Measurements from ENCODE around the gene DHX34.
"Not testable (repeated sequence)": the region's sequence is repeated elsewhere in the genome, so short reads cannot be mapped to it uniquely, and the experiment has no call there.

Gene DHX34

GRCh38 chr19:47408156-47408938, 59.2 kb downstream of the DHX34 start:
- DNase-seq (ENCODE audit: low read depth, low spot score), result no peak
- H3K4me3 ChIP-seq (ENCODE audit: low read length), result no peak overlapping the region

- no peak for DNase-seq (ENCODE audit: low read depth, low spot score)
- no peak overlapping the region for H3K4me3 ChIP-seq (ENCODE audit: low read length)
These were observed 62.0 kb downstream of the DHX34 start for GRCh38 chr19:47411101-47411500.

- H3K4me3 ChIP-seq (ENCODE audit: low read length); DNase-seq (ENCODE audit: low read depth, low spot score): not testable (repeated sequence)
These were observed 62.6 kb downstream of the DHX34 start for GRCh38 chr19:47411696-47412095.

DNA sequence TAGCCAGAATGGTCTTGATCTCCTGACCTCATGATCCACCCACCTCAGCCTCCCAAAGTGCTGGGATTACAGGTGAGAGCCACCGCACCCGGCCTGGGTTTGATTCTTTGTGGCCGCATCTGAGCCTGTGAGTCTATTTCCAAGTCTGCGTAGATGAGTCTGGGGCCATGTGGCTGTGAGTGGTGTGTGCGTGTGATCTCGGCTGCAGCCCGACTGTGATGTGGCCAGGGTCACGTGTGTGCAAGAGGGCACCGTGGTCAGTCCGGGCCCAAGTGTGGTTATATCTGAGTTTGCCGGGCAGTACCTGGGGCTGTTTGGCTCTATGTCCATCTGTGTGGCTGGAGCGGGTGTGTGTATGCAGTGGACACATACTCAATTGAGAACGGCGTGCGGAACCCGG, 64.8 kb downstream of the DHX34 start:
- H3K4me3 ChIP-seq (ENCODE audit: low read length), result no peak overlapping the region
- no peak for DNase-seq (ENCODE audit: low read depth, low spot score)

DNA sequence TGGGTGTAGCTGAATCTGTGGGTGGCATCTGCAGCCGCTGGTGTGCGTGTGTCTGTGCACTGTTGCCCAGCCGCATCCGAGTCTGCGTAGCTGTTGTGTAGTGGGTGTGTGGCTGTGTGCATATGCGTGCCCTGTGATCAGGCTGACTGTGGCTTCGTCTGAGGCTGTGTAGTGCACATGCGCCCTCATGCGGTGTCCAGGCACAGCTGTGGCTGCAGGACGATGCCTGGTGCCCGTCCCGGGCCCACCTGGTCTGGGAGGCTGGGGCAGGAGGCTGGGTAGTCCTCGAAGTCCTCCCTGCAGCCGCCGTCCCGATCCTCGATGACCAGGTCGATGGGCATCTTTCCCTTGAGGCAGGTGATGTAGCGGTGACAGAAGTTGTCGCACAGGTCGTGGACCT, 65.4 kb downstream of the DHX34 start:
- H3K4me3 ChIP-seq (ENCODE audit: low read length), result no peak overlapping the region
- DNase-seq (ENCODE audit: low read depth, low spot score), result no peak

DNA sequence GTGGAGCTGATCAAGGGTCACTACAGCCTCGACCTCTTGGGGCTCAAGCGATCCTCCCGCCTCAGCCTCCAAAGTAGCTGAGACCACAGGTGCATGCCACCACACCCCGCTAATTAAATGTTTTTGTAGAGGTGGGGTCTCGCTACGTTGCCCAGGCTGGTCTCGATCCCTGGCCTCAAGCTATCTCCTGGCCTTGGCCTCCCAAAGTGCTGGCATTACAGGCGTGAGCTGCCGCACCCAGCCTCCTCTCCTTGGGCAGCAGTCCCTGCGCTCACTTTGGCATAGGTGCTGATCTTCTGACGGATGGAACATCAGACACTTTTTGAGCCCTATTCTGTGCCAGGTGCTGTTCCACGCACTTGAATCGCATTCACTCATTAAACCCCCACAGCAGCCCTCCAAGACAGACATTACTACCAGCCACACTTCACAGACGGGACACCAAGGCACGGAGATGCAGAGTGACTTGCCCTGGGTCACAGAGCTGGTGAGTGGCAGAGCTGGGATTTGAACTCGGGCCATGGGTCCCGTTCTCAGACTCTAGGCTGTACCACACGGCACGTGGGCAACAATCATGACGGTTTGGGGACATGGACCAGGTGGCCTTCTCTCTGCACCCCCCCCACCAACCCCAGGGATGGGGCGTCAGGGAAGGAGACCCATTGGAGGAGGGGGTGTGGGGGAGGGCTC, 67.0 kb downstream of the DHX34 start:
- no peak overlapping the region for H3K4me3 ChIP-seq (ENCODE audit: low read length)
- no peak for DNase-seq (ENCODE audit: low read depth, low spot score)

- DNase-seq (ENCODE audit: low read depth, low spot score), result no peak
- no peak overlapping the region for H3K4me3 ChIP-seq (ENCODE audit: low read length)
These were observed 67.5 kb downstream of the DHX34 start for GRCh38 chr19:47416643-47416985.

DNA sequence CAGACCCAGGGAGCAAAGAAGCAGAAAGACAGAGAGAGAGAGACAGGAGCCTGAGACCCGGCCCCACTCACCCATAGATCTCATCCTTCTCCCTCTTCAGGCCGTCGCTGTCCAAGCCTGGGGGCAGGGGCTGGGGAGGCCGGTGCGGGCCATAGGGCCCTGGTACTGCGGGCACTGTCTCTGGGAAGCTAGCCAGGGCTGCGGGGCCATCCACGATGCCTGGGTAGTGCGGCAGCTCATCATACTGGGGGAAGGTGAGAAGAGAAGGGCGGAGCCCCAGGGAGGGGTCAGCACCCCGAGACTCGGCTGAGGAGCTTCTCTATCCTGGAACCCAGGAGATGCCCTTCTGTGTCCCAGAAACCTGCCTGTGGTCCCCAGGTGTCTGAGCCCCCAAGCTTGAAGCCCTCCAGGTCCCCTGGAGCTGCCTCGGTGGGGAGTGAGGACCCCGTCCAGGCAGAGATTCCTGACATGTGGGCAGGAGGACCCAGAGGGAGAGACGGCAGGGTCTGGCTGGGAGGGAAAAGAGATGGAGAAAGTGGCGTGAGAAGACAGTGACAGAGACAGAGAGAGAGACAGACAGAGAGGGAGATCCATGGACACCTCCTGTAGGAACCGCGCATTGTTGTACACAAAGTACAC, 68.1 kb downstream of the DHX34 start:
- H3K4me3 ChIP-seq (ENCODE audit: low read length), result no peak overlapping the region
- no peak for DNase-seq (ENCODE audit: low read depth, low spot score)

DNA sequence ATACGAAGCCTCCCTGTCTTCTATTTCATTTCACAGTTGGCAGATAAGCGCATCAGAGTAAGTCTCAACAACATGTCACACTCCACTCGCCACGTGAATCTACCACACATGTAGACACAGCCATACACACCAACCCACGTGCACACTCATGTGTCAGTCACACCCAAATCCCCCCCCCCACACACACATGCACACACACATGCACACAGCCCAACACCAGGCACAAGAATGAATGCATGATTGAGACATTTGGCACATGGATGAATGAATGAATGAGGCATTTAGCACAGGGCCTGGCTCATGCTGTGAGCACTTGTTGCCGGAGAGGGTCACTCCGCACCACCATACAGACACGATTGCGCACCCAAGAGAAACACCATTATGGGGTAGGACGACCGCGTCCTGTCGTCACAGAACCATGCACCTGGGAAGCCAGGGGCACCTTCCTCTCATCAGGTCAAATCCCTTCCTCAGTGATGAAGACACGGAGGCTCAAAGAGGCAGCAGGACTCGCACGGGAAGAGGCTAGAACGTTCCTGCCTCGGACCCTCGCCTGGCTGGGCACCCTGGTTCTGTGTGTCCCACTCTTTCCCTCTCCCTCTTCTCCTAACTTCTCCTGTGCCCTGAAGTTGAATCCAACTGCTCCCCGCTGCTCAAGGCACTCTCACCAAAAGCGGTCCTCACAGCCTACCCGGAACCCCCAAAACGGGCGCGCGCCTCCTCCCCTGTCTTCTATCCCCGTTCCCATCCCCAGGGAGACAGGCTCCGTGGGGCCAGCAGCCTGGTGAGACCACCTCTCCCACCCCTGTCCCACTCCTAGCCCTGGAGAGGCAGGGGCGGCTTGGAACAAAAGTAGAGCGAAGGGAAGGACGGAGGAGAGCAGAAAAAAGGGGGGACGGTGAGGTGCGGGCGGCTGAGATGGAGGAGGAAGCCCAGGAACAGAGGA, 68.9 kb downstream of the DHX34 start:
- H3K4me3 ChIP-seq (ENCODE audit: low read length), result no peak overlapping the region
- no peak for DNase-seq (ENCODE audit: low read depth, low spot score)

DNA sequence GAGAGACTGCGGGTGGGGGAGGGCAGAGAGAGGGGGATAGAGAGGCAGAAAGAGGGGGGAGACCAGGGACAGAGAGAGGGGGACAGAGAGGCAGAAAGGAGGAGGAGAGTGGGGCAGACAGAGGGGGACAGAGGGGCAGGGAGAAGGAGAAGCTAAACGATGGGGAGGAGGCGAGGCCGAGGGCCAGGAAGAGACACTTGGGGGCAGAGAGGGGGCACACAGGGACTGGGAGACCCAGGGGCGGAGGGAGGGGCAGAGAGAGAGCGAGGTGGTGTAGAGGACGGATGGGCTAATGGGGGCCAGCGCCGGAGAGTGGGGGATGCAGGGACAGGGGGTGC, 69.5 kb downstream of the DHX34 start:
- H3K4me3 ChIP-seq (ENCODE audit: low read length), result no peak overlapping the region
- no peak for DNase-seq (ENCODE audit: low read depth, low spot score)

- DNase-seq (ENCODE audit: low read depth, low spot score), result no peak
- H3K4me3 ChIP-seq (ENCODE audit: low read length), result no peak within 1 kb of the TSS
These were observed 70.1 kb downstream of the DHX34 start, which contains the start of gene MEIS3 for GRCh38 chr19:47419030-47419783. MEIS3 (minus strand) TSS chr19:47419527; CDS start chr19:47419081, 446 bp downstream.

DNA sequence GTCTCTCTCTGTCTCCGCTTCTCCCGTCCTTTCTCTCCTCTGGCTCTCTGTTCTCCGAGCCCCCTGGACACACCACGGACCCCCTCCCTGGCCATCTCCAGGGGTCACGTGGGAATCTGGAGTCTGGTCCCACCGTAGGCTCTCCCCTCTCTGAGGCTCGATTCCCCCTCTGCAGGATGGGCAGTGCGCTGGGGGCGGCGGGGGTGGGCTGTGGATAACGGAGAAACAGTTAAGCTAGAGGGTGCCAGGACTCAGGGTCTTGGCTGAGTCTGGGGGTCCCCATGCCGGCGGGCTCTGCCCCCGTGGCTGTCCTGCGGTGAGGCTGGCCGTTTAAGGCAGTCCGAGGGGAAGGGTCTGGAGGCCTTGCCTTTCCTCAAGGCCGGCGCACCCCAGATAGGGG, 70.7 kb downstream of the DHX34 start:
- no peak for DNase-seq (ENCODE audit: low read depth, low spot score)
- no peak overlapping the region for H3K4me3 ChIP-seq (ENCODE audit: low read length)

GRCh38 chr19:47421244-47421786, 72.2 kb downstream of the DHX34 start:
- DNase-seq (ENCODE audit: low read depth, low spot score), result no peak

GRCh38 chr19:47421844-47422395, 72.8 kb downstream of the DHX34 start:
- no peak for DNase-seq (ENCODE audit: low read depth, low spot score)

More at GRCh38 chr19:47421244-47421786, 72.2 kb downstream of the DHX34 start:
- no peak overlapping the region for H3K4me3 ChIP-seq (ENCODE audit: low read length)

DNA sequence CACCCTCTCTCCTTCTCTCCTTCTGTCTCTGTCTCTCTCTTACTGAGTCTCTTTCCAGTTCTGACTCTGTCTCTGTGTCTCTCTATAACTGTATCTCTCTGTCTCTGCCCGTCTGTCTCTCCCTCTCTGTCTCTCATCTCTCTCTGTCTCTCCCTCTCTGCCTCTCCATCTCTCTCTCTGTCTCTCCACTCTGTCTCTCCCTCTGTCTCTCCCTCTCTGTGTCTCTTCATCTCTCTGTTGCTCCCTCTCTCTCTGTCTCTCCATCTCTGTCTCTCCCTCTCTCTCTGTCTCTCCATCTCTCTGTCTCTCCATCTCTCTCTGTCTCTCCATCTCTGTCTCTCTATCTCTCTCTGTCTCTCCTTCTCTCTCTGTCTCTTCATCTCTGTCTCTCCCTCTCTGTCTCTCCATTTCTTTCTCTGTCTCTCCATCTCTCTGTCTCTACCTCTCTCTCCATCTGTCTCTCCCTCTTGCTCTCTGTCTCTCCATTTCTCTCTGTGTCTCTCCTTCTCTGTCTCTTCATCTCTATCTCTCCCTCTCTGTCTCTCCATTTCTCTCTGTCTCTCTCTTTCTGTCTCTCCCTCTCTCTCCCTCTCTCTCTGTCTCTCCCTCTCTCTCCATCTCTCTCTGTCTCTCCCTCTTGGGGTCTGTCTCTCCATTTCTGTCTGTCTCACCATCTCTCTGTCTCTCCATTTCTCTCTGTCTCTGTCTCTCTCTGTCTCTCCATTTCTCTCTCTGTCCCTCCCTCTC, 73.5 kb downstream of the DHX34 start:
- H3K4me3 ChIP-seq (ENCODE audit: low read length), result no peak overlapping the region
- DNase-seq (ENCODE audit: low read depth, low spot score), result no peak

More at GRCh38 chr19:47421844-47422395, 72.8 kb downstream of the DHX34 start:
- H3K4me3 ChIP-seq (ENCODE audit: low read length), result no peak overlapping the region

DNA sequence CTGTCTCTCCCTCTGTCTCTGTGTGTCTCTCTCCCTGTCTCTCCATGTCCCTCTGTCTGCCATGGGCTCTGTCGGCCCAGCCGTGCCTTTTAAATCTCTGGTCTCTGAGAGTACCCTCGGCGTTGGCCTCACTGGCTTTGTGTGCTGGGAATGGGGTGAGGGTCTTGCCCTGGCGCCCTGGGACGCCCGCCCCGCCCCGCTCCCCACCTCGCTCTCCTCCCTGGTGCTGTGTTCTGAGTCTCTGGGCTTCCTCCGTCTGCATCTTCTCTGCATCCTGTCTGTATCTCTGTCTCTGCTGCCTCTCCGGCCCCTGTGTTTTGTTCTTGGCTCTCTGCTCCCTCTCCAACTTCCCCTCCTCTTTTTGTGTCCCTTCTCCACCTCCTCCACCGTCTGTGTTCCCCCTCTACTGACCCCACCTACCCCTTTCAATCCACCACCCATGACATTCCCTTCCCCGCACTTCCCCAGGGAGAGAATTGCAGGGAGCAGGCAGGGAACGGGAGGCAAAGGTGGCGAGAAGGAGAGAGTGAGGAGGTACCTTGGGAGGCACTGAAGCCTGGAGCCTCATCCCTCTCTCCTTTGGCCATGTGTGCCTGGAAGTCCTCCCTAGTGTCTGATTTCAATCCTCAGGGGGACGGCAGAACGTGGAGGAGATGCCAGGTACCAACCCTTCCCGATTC, 74.2 kb downstream of the DHX34 start:
- no peak overlapping the region for H3K4me3 ChIP-seq (ENCODE audit: low read length)
- no peak for DNase-seq (ENCODE audit: low read depth, low spot score)
